CD8-positive, alpha-beta memory T cell (primary cell): Measurements from ENCODE around the gene ZNF365. TPM values are rescaled to one million over a fixed set of nuclear protein-coding genes. Genes with fewer than 3 reads are reported as not detected.

Experiments
- CTCF ChIA-PET: fragments of 350-600 bp; sonication (Branson Sonifier 250); formaldehyde crosslinking; loops from one replicate; lab custom pipeline; 2021; ENCODE audit warnings: antibody characterized with exemption; lab: Charles Lee
- POLR2A ChIA-PET: fragments of 350-600 bp; sonication (Branson Sonifier 250); formaldehyde crosslinking; loops from one replicate; lab custom pipeline; 2021; ENCODE audit warnings: antibody characterized with exemption; lab: Charles Lee
- DNase-seq, 5 donors: peaks; one replicate each; pipeline versions ENCODE4 v3.0.0 to v3.0.0-alpha.2; 2020 to 2022; ENCODE audit warnings: mixed read lengths in 1 of 5
- H3K27ac ChIP-seq: one replicate; pipeline ENCODE4 v1.7.0; 2013; ENCODE audit warnings: low read depth, mild to moderate bottlenecking, low read length, moderate library complexity
- H3K27me3 ChIP-seq: 2 replicates; pipeline ENCODE4 v1.7.0; 2013; ENCODE audit warnings: low read length, mild to moderate bottlenecking; ENCODE audit not compliant: insufficient read depth, poor library complexity, severe bottlenecking
- H3K36me3 ChIP-seq: 2 replicates; pipeline ENCODE4 v1.7.0; 2013; ENCODE audit warnings: mild to moderate bottlenecking, low read length, moderate library complexity; ENCODE audit not compliant: insufficient read depth
- H3K4me1 ChIP-seq: 2 replicates; pipeline ENCODE4 v1.7.0; 2013; ENCODE audit warnings: mild to moderate bottlenecking, low read length, moderate library complexity; ENCODE audit not compliant: insufficient read depth
- H3K4me3 ChIP-seq: 2 replicates; pipeline ENCODE4 v1.7.0; 2013; ENCODE audit warnings: mild to moderate bottlenecking, low read length
- H3K9me3 ChIP-seq: 2 replicates; pipeline ENCODE4 v1.7.0; 2013; ENCODE audit warnings: mild to moderate bottlenecking, low read length
- H3K27ac Mint-ChIP-seq, 8 donors: one replicate each; pipeline ENCODE4 v1.8.0; 2020 to 2021; ENCODE audit warnings: mixed read lengths in 8 of 8, mild to moderate bottlenecking in 6 of 8, inconsistent platforms in 3 of 8, moderate library complexity in 3 of 8
- H3K27me3 Mint-ChIP-seq, 2 donors: one replicate each; pipeline ENCODE4 v1.8.0; 2020 to 2021; ENCODE audit warnings: mixed read lengths in 2 of 2, mild to moderate bottlenecking in 1 of 2, moderate library complexity in 1 of 2
- H3K36me3 Mint-ChIP-seq, 3 donors: one replicate each; pipeline ENCODE4 v1.8.0; 2020 to 2021; ENCODE audit warnings: mixed read lengths in 3 of 3, inconsistent platforms in 1 of 3, mild to moderate bottlenecking in 1 of 3
- H3K4me1 Mint-ChIP-seq, 3 donors: one replicate each; pipeline ENCODE4 v1.8.0; 2020 to 2021; ENCODE audit warnings: mixed read lengths in 3 of 3, inconsistent platforms in 1 of 3, mild to moderate bottlenecking in 1 of 3
- H3K4me3 Mint-ChIP-seq, 7 donors: one replicate each; pipeline ENCODE4 v1.8.0; 2020 to 2021; ENCODE audit warnings: mixed read lengths in 7 of 7, mild to moderate bottlenecking in 6 of 7, moderate library complexity in 4 of 7, inconsistent platforms in 2 of 7
- H3K9me3 Mint-ChIP-seq, 5 donors: one replicate each; pipeline ENCODE4 v1.8.0; 2020 to 2022; ENCODE audit warnings: mixed read lengths in 5 of 5, mild to moderate bottlenecking in 3 of 5, moderate library complexity in 2 of 5, inconsistent platforms in 1 of 5
- polyA plus RNA-seq: library from polyadenylated mRNA; unstranded; fragments of 300-500 nt; fragmentation: Illumina TruSeq; gene quantifications from one replicate; pipeline ENCODE4 v1.2.3, GENCODE V29; 2021
- total RNA-seq, 2 experiments: library from RNA; stranded (reverse); gene quantifications; one replicate each; pipeline ENCODE4 v1.2.3, GENCODE V29; 2021

The ZNF365 gene
- total and polyA plus RNA-seq, 3 experiments from 2014 or later: 0.53 to 2.7 (median 0.93) TPM

DNA sequence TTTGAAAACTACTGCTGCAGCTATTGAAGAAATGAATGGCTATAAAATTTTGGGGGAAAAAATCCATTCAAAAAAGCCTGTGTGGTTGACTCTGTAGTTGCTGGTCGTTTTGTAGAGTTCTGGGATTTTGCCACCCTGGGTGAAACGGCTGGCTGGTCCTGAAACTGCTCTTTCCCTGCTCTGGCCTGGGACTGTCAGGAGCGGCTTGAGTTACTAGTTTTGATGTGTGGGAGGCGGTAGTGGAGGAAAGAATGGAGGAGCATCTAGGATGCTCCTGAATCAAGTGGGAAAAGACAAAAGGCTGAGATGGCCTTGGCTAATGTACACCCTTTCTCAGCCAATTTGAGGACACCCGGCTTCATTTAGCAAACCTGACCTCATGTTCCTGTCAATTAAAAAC is 72.5 kb downstream of the ZNF365 start:
- H3K9me3 ChIP-seq: no peaks in the 10 kb centered on the region
- H3K4me3 Mint-ChIP-seq: no peak overlapping the region
- DNase-seq: no peak
- H3K4me3 ChIP-seq: no peak overlapping the region
- no peaks in the 10 kb centered on the region for H3K9me3 Mint-ChIP-seq
- POLR2A ChIA-PET: no interaction called here
- CTCF ChIA-PET: interaction anchor here (1.1 kb wide), 1 partner anchor 721 kb away, joined by 3 read pairs; no protein-coding TSS in a partner anchor
- H3K4me1 Mint-ChIP-seq: no peaks in the 10 kb centered on the region
- H3K27ac Mint-ChIP-seq: no peak overlapping the region
- no peaks in the 10 kb centered on the region for H3K36me3 Mint-ChIP-seq
- peaks cover 11 to 30% of the 10 kb centered on the region in 2 donors for H3K27me3 Mint-ChIP-seq
- H3K36me3 ChIP-seq: no peaks in the 10 kb centered on the region
- H3K4me1 ChIP-seq: no peaks in the 10 kb centered on the region
- no peak overlapping the region for H3K27ac ChIP-seq
- H3K27me3 ChIP-seq: no peaks in the 10 kb centered on the region

DNA sequence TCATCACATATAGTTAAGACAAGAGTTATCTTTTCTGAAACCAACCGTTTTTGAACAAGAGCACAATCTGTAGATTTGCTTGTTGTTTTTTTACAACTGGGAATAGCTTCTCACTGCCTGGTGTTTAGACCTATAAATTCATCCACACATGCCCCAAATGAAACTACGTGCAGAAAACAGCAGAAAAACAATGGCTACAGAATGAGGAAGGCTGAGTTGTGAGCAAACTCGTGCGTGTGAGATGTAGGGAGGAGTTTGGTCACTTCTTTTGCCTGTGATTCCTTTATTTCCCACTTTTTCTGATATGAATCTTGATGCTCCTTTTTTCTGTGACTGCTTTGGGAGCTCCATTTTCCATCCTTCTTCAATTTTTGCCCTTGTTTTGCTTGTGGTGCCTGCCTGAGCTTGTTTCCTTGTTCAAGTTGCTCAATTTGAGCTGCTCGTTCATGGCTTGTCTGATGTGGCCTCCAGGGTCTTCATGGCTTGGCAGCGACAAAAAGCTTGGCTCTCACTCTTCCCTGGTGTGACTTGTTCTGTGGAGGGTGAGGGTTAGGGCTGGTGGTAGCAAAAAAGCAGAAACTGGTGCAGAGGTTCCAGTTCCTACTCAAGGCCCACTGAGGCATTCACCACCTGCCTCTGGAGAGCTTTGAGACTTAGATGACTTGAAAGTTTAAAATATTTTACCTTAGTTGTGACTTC is 76.9 kb downstream of the ZNF365 start:
- Histone ChIP-seq H3K27ac (no peak overlapping the region), H3K9me3 (no peaks in the 10 kb centered on the region), H3K4me3 (no peak overlapping the region), H3K27me3 (no peaks in the 10 kb centered on the region), H3K36me3 (no peaks in the 10 kb centered on the region), H3K4me1 (no peaks in the 10 kb centered on the region)
- DNase-seq: no peak
- Mint-ChIP-seq H3K27me3 (peaks cover 7 to 42% of the 10 kb centered on the region in 2 donors), H3K9me3 (peaks cover 0 to 2% (median 0%) of the 10 kb centered on the region in 5 donors), H3K4me1 (peaks cover under 1 to 3% (median 1%) of the 10 kb centered on the region in 3 donors), H3K27ac (no peak overlapping the region), H3K36me3 (peaks cover 0 to 4% (median 4%) of the 10 kb centered on the region in 3 donors), H3K4me3 (no peak overlapping the region)
- POLR2A ChIA-PET: no interaction called here
- CTCF ChIA-PET: no interaction called here

DNA sequence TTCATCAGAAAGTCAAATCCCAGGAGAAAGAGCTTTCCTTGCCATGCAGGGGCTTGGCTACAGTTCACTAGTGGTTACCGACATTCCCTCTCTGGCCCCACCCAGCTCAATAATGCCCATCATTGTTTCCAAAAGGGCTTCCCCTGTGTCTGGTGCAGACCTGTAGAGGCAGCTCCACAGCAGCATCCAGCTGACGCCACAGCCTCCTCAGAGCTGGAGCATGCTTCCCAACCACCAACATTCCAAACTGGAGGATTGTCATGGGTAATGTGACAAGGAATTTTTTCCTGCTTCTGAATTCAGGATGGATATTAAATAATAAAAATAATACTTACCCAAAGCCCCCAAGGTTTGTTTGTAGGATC is 77.4 kb downstream of the ZNF365 start:
- no peaks in the 10 kb centered on the region for H3K27me3 ChIP-seq
- Mint-ChIP-seq H3K27ac (no peak overlapping the region), H3K4me3 (no peak overlapping the region), H3K36me3 (peaks cover 0 to 4% (median 4%) of the 10 kb centered on the region in 3 donors), H3K4me1 (peaks cover 6 to 8% (median 6%) of the 10 kb centered on the region in 3 donors), H3K27me3 (peaks cover 7 to 41% of the 10 kb centered on the region in 2 donors), H3K9me3 (peaks cover 0 to 2% (median 0%) of the 10 kb centered on the region in 5 donors)
- H3K9me3 ChIP-seq: no peaks in the 10 kb centered on the region
- no peak for DNase-seq
- H3K4me1 ChIP-seq: peaks cover 2% of the 10 kb centered on the region
- no peak overlapping the region for H3K4me3 ChIP-seq
- no peaks in the 10 kb centered on the region for H3K36me3 ChIP-seq
- no peak overlapping the region for H3K27ac ChIP-seq
- POLR2A ChIA-PET: no interaction called here
- CTCF ChIA-PET: no interaction called here

Other genes with a start within 250 kb of the ZNF365 start
- 1 to 10 TPM; 1.6 to 1.7 TPM for gene RTKN2, start 105.5 kb upstream of the ZNF365 start, total RNA-seq
- 1.9 TPM for gene RTKN2, start 105.5 kb upstream of the ZNF365 start, polyA plus RNA-seq